Measurements from ENCODE around the gene FADS1. TPM values are rescaled to one million over a fixed set of nuclear protein-coding genes. Genes with fewer than 3 reads are reported as not detected.

FADS1 gene
- total RNA-seq, 1 donor, result 12.1 TPM

- Histone ChIP-seq H3K4me1 (ENCODE audit: insufficient read depth, low read length) (peaks cover 6% of the 10 kb centered on the region), H3K27me3 (ENCODE audit: insufficient read depth, low read length) (peaks cover 9% of the 10 kb centered on the region), H3K4me3 (ENCODE audit: low read length) (no peak overlapping the region), H3K9me3 (ENCODE audit: low read depth, low read length) (no peaks in the 10 kb centered on the region)
Observed at GRCh38 chr11:61757213-61757862, 59.5 kb downstream of the FADS1 start.

- peaks cover 14% of the 10 kb centered on the region for H3K27me3 ChIP-seq (ENCODE audit: insufficient read depth, low read length)
- H3K4me3 ChIP-seq (ENCODE audit: low read length), result no peak overlapping the region
- H3K4me1 ChIP-seq (ENCODE audit: insufficient read depth, low read length), result peaks cover 10% of the 10 kb centered on the region
- no peaks in the 10 kb centered on the region for H3K9me3 ChIP-seq (ENCODE audit: low read depth, low read length)
Observed at GRCh38 chr11:61756452-61757212, 60.2 kb downstream of the FADS1 start.

- Histone ChIP-seq H3K9me3 (ENCODE audit: low read depth, low read length) (no peaks in the 10 kb centered on the region), H3K4me1 (ENCODE audit: insufficient read depth, low read length) (peaks cover 10% of the 10 kb centered on the region), H3K4me3 (ENCODE audit: low read length) (no peak overlapping the region), H3K27me3 (ENCODE audit: insufficient read depth, low read length) (peaks cover 19% of the 10 kb centered on the region)
Observed at GRCh38 chr11:61756147-61756451, 60.7 kb downstream of the FADS1 start.

- Histone ChIP-seq H3K4me1 (ENCODE audit: insufficient read depth, low read length) (peaks cover 10% of the 10 kb centered on the region), H3K9me3 (ENCODE audit: low read depth, low read length) (no peaks in the 10 kb centered on the region), H3K4me3 (ENCODE audit: low read length) (no peak overlapping the region), H3K27me3 (ENCODE audit: insufficient read depth, low read length) (peaks cover 22% of the 10 kb centered on the region)
Observed at GRCh38 chr11:61754534-61755482, 62.0 kb downstream of the FADS1 start.

- H3K27me3 ChIP-seq (ENCODE audit: insufficient read depth, low read length), result peaks cover 22% of the 10 kb centered on the region
- peaks cover 10% of the 10 kb centered on the region for H3K4me1 ChIP-seq (ENCODE audit: insufficient read depth, low read length)
- no peak overlapping the region for H3K4me3 ChIP-seq (ENCODE audit: low read length)
- H3K9me3 ChIP-seq (ENCODE audit: low read depth, low read length), result no peaks in the 10 kb centered on the region
Observed at GRCh38 chr11:61753672-61754071, 63.1 kb downstream of the FADS1 start.

GRCh38 chr11:61752925-61753521, 63.8 kb downstream of the FADS1 start:
- peaks cover 10% of the 10 kb centered on the region for H3K4me1 ChIP-seq (ENCODE audit: insufficient read depth, low read length)
- H3K9me3 ChIP-seq (ENCODE audit: low read depth, low read length), result no peaks in the 10 kb centered on the region
- H3K27me3 ChIP-seq (ENCODE audit: insufficient read depth, low read length), result peaks cover 22% of the 10 kb centered on the region
- no peak overlapping the region for H3K4me3 ChIP-seq (ENCODE audit: low read length)

GRCh38 chr11:61752117-61752924, 64.5 kb downstream of the FADS1 start, which contains the start of gene MYRF:
MYRF (plus strand) TSS chr11:61752636; CDS start chr11:61752745, 109 bp downstream.
- H3K27me3 ChIP-seq (ENCODE audit: insufficient read depth, low read length), result peaks cover 22% of the 10 kb centered on the region
- peaks cover 10% of the 10 kb centered on the region for H3K4me1 ChIP-seq (ENCODE audit: insufficient read depth, low read length)
- no peak within 1 kb of the TSS for H3K4me3 ChIP-seq (ENCODE audit: low read length)
- H3K9me3 ChIP-seq (ENCODE audit: low read depth, low read length), result no peaks in the 10 kb centered on the region

- Histone ChIP-seq H3K4me3 (ENCODE audit: low read length) (no peak overlapping the region), H3K27me3 (ENCODE audit: insufficient read depth, low read length) (peaks cover 22% of the 10 kb centered on the region), H3K9me3 (ENCODE audit: low read depth, low read length) (no peaks in the 10 kb centered on the region), H3K4me1 (ENCODE audit: insufficient read depth, low read length) (peaks cover 10% of the 10 kb centered on the region)
Observed at GRCh38 chr11:61751384-61751783, 65.4 kb downstream of the FADS1 start.

- peaks cover 10% of the 10 kb centered on the region for H3K4me1 ChIP-seq (ENCODE audit: insufficient read depth, low read length)
- peaks cover 22% of the 10 kb centered on the region for H3K27me3 ChIP-seq (ENCODE audit: insufficient read depth, low read length)
- no peaks in the 10 kb centered on the region for H3K9me3 ChIP-seq (ENCODE audit: low read depth, low read length)
- no peak overlapping the region for H3K4me3 ChIP-seq (ENCODE audit: low read length)
Observed at GRCh38 chr11:61750631-61751273, 66.1 kb downstream of the FADS1 start.

Other genes with a start within 250 kb of the FADS1 start
- under 0.01 TPM for gene SYT7, start 235.9 kb downstream of the FADS1 start, total RNA-seq
- 0.94 TPM for gene DAGLA, start 136.6 kb downstream of the FADS1 start, total RNA-seq
- gene MYRF, start 64.4 kb downstream of the FADS1 start, total RNA-seq, result 0.31 TPM
- 32.5 TPM for gene TMEM258, start 24.4 kb downstream of the FADS1 start, total RNA-seq
- gene FEN1, start 24.1 kb downstream of the FADS1 start, total RNA-seq, result 13.1 TPM
- 12.8 TPM for gene FADS2, start 11.3 kb upstream of the FADS1 start, total RNA-seq
- 7.0 TPM for gene FADS3, start 74.5 kb upstream of the FADS1 start, total RNA-seq
- gene RAB3IL1, start 100.6 kb upstream of the FADS1 start, total RNA-seq, result not detected
- gene BEST1, start 133.3 kb upstream of the FADS1 start, total RNA-seq, result 2.3 TPM
- 1,270 TPM for gene FTH1, start 150.6 kb upstream of the FADS1 start, total RNA-seq